Activated T-cell treated with anti-CD3 and anti-CD28 coated beads for 1 hour (primary cell): ENCODE results near the gene TMCO2.

Source experiments
- DNase-seq: peaks from one replicate; pipeline ENCODE4 v3.0.0-alpha.2; 2020; ENCODE audit warnings: low read depth

Gene TMCO2

DNA sequence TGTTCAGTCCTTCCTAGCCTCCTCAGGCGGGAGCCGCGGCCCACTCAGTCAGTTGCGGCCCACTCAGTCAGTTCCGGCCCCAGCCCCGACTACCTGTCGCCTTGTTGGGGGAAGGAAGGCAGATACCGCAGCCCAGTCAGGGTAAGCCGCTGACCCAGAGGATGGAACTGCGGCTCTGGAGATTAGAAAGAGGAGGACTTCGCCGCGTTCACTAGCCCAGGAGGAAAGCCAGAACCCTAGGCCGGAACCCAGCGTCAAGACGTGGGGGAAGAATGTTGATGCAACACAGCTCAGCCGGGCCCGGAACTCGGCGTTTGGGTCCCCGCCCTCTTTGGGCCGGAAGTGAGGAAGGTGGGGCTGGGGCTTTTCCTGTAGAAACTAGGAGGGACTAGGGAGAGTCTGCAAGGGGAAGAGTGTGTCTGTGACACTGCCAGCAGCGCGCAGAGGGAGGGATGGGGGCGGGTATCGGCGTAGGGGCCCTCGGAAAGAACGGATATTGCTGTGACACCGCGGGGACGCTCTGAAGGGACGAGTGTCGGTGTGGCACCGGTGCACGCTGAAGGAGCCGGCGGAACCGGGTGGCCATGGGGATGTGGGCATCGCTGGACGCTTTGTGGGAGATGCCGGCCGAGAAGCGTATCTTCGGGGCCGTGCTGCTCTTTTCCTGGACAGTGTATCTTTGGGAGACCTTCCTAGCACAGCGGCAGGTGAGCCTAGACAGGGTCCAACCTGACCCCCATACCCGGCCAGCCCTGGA is 10.1 kb downstream of the TMCO2 start, which contains the start of gene ZMPSTE24:
ZMPSTE24 (plus strand) TSS at position 549 of the 757 bp plus-strand sequence; CDS start at position 585, 36 bp downstream.
- DNase-seq, result peak; percentile 90

DNA sequence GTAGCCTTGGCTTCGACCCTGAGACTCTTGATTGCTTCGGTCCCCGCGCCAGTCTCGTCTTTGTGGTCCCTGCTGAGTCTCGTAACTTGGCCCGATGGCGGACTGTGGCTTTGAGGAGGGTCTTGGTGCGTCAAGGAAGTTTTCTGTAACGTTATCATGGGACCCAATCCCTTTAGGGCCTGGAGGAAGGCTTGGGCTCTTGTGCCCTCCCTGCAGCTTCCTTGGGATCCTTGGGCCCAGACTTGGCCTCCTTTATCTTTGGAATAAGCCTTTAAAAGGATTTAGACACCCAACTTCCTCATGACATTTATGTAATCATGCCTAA is 10.7 kb downstream of the TMCO2 start:
- no peak for DNase-seq

DNA sequence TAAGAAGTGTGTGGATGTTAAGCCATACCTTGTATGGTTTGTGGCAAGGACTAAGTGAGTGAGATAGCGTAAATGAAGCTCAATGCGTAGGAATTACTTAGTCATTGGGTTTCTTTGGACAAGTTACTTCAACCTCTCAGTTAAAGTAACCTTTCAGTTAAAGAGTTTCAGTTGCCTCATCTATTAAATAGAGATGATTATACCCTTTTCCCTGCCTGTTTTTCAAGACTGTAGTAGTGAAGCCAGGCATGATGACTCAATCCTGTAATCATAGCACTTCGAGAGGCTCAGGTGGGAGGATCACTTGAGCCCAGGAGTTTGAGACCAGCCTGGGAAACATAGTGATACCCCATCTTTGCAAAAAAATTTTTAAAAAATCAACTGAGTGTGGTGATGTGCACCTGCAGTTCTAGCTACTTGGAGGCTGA is 16.6 kb downstream of the TMCO2 start:
- DNase-seq, result no peak

DNA sequence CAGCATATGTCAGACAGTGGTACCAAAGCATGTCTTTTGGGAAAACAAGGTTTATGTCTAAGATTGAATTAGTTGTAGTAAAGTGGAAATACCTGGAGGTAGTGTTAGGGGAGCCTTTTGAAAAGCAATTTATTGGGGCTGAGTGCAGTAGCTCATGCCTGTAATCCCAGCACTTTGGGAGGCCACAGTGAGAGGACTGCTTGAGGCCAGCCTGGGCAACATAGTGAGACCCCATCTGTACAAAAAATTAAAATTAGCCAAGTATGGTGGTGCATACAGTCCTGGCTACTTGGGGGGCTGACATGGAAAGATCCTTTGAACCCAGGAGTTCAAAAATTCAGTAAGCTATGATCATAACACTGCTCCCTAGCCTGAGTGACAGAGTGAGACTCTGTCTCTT is 17.6 kb downstream of the TMCO2 start:
- DNase-seq, result no peak

DNA sequence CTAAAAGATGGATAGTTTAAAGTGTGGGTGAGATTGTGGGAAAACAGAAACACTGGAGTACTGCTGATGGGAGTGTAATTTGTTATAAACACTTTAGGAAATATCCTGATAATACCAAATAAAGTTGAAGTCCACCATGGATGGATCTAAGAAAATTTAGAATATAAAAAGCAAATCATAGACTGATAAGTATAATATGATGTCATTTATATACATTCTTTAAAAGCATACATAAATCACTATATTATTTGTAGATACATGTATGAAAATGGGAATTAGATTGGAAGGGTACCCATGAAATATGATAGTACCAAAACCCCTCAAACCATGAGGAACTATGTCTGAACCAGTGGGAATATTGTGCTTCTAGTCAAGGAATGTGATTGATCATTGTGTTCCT is 18.2 kb downstream of the TMCO2 start:
- no peak for DNase-seq

DNA sequence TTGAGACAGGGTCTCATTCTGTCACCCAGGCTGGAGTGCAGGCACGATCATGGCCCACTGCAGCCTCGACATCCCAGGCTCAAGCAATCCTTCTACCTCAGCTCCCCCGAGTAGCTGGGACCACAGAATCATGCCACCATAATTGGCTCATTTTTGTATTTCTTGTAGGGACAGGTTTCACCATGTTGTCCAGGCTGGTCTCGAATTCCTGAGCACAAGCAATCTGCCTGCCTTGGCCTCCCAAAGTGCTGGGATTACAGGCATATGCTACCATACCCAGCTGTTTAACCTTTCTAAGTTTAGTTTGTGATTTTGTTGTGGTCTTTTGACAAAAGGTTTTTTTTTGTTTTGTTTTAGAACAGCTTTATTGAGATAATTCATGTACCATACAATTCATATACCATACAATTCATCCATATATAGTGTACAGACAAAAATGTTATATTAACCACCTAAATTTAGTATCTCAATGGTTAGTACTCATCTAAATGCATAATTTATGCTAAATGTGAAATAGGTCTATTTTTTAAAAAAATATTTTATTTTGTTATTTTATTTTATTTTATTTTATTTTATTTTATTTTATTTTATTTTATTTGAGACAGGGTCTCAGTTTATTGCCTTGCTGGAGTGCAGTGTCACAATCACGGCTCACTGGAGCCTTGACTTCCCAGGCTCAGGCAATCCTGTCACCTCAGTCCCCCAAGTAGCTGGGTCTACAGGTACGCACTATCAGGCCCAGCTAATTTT is 19.2 kb downstream of the TMCO2 start:
- no peak for DNase-seq

DNA sequence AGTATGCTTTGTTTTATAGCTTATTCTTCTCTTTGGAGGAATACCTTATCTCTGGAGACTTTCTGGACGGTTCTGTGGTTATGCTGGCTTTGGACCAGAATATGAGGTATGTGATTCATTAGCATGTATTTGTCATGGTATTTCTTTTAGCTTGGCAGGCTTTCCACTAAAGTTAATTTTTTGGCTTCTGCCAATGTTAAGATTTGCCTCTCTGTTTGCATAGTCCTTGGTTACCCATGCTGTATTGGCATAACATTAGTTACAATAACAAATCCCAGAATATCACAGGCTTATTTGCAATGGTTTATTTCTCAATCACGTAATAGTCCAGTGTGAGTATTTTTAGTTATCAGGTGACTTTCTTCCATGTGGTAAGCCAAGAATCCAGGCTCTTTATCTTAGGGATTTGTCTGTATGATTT is 20.0 kb downstream of the TMCO2 start:
- no peak for DNase-seq

DNA sequence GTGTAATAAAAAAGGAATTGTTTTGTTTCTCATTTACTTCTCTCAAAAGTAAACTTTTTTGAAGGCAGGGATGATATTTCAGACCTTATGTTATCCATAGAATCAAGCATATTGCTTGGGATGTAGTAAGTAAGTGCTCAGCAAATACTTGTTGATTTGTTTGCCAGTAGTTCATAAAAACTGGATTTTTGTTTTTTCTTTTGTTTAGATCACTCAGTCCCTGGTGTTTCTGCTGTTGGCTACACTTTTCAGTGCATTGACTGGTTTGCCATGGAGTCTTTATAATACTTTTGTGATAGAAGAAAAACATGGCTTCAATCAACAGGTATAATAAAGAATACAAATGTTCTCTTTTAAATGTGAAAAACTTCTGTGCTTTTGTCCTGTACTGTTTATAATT is 20.5 kb downstream of the TMCO2 start:
- no peak for DNase-seq

DNA sequence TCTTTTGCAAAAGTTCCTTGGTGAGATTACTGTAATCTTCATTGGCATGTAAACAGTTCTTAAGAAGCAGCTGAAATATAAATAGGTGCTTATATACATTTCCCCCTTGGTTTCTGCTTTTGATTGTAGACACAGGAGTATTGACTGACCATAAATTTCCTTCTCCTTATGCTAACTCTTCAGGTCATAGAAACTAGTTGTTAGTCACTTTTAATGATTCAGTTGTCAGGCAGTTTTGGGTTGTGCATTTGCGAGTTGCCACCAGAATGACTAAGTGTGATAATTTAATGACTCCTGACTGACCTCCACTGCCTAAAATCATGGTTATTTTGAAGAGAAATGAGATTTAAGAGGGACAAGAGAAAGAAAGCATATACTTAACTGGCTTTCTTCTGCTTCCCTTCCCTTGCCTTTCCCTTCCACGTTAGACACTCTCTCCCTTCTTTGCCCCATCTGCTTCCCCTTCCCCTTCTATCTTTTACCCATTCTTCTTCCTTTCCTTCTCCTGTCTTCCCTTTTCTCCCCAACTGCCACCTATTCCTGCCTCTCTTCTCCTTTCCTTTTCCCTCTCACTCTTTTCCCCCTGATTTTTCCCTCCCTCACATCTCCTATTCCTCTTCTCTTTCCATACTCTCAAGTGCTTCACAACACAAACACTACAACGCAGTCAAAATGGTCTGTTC is 22.6 kb downstream of the TMCO2 start:
- DNase-seq, result no peak

DNA sequence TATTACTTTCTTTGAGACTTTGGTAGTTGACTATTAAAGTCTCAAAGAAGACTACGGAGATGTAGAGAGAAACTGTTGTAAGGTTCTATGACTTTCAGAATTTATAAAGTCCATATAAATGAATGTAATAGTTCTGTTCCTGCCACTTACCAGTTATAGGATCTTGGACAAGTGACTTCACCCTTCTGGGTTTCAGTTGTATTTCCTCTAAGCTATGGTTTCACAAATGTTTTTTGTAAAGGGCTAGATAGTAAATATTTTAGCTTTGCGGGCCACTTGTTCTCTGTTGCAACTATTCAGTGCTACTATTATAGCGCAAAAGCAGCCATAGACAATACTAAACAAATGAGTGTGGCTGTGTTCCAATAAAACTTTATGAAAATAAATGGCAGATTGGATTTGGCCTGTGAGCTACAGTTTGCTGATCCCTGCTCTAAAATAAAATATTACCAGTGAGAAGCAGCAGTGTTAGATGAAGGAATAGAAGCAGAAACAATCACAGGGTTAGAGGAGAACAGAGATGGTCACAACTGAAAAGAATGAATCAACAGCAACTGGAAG is 25.0 kb downstream of the TMCO2 start:
- no peak for DNase-seq

DNA sequence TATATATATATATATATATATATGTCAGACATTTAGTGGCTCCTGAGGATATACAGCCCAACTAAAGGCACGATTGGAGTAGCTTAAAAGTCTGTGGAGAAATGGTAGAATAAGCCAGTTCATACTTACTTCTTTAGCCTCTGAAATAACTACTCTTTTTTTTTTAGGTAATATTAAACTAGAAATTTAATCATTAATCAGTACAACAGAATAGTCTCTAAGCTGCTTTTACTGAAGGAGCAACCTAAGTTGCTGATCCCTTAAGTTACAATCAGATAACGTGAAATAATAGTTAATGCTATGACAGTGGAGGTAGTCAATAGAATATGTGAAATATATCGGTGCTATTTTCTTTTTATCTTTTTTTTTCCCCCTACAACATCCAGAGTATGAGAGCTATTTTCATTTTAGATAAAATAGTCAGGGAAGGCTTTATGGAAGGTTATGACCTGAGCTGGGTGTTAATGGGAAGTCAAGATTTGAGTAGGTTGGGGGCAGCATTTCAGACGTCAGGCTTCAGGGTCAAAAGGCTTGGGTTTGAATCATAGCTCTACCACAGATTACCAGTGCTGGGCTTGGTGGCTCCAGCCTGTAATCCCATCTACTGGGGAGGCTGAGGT is 25.9 kb downstream of the TMCO2 start:
- DNase-seq, result no peak

DNA sequence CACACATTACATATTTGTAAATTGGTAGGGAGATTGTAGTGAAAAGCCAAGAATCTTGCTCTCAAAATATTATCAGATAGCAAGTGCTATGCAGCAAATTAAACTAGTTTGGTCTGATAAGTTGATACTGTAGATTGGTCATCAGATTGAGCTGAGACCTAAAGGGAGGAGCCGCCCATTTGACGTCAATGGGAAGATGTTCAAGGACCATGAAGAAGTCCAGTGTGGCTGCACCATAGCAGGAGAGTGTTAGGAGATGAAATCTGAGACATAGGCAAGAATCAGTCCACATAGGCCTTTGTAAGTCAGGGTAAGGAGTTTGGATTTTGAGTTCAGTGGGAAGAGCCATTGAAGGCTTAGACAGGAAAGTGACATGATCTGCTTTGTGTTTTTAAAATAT is 26.6 kb downstream of the TMCO2 start:
- DNase-seq, result no peak

DNA sequence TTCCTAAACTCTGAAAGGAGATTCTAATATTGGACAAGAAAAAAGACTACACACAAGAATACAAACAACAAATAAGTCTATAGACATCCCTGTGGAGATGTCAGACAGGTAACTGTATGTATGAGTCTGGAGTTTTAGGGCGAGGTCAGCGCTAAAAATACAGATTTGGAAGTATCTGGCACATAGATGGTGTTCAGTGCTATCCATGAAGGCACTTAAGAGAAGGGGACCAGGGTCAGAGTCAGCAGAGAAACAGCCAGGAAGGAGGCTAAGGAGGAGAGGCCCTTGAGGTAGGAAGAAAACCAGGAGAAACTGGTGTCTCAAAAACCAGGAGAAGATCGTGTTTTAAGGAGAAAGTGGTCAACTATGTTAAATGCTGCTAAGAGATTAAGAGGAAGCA is 28.4 kb downstream of the TMCO2 start:
- no peak for DNase-seq

DNA sequence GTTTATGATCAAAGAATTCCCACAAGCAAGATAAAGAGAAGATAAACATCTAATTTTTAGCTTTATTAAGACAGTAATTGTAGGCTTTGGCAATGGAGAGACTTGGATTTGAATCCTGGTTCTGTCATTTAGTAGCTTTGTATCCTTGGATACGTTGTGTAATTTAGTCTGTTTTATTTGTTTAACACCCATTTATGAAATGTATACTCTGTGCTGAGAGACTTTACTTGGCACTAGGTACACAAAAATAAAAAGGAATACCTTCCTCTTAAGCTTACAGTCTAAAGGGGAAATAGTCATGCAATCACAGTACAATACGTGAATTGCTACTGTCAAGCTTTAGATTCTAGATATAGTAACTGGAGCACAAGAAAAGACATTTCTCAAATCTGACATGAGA is 34.1 kb downstream of the TMCO2 start:
- DNase-seq, result no peak

DNA sequence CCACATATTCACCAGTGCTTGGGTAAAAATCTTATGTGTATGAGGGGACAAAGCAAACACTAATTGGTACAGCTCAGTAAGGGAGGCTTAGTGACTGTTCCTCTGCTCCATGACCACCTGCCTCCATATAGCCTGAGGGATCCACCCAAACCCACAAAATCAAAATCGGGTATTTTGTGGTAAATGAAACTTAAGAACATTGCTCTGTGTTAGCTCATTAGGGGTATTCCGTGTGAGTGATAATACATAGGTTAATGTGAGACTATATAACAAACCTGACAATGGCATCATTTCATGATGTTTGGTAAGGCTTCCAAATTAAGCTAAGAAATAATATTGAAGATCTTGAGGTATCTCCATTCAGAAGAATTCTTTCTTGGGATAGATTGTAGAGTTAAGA is 43.6 kb downstream of the TMCO2 start:
- DNase-seq, result no peak

DNA sequence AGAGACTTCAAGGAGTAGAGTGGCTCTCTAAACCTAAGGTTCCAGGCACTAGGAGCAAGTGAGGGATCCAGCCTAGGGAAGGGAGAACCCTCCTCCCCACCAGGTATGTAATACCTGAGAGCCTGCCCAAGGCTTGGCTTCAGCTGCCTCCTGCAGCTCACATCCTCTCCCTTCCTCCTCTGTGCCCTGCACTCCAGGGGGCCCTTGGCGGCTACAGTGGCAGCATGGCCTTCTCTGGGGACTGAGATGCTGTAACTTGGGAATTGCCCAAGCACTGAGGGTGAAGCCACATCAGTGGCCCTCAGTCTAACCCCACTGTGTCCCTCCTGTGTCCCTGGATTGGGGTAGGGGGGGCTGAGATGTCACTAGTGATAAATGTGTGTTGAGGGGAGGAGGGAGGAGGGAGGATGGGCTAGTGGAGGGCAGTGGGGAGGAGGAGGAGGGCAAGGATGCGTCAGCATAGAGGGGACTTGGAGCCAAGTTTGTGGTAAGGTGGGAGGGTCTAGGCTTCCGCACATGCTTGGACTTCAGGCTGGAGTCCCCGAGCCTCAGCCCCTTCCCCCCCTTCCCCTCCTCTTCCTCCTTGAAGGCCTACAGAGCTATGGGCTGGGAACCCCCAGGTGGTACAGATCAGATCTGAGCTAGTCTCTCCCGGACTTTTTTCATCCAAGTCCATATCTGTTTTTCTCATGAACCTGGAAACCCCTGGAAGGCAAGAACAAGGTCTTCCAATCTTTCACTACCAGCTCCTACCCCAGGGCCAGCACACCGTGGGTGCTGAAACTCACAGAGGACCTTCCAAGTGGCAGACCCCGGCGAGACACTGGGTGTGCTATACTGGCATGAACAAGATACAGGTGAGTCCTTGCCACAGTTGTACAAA is 51.9 kb downstream of the TMCO2 start:
- DNase-seq, result no peak

DNA sequence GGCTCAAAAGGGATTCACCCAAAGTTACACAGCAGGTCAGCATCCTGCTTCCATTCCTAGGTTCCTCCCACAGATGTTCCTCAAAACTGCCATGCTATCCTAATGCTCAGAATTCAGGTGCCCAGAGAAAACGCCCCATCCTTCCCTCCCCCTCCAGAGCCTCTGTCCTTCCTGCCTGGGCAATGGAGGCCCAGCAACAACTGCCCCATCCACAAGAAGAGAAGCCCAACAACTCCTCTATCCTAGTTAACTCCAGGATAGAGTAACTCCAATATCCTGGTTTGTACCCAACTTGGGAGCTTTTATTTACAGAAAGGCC is 52.5 kb downstream of the TMCO2 start:
- DNase-seq, result no peak

DNA sequence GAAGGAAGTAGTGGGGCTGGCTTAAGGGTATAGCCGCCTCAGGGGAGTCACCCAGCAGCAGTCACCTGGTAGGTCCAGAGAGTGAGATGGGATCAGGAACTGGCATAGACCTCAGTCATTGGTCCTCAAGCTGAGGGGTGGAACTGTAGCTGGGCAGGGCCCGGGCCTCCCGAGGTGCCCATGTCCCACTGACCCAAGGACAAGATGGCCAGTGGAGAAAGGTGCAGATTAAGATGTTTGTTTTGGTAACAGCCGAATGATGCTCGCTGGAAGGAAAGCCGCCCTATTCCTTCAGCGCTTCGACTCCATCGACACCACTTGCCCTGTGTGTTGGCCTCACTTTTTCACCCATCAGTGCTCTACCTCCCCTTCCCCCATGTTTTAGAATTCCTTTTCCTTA is 52.9 kb downstream of the TMCO2 start:
- DNase-seq, result no peak

DNA sequence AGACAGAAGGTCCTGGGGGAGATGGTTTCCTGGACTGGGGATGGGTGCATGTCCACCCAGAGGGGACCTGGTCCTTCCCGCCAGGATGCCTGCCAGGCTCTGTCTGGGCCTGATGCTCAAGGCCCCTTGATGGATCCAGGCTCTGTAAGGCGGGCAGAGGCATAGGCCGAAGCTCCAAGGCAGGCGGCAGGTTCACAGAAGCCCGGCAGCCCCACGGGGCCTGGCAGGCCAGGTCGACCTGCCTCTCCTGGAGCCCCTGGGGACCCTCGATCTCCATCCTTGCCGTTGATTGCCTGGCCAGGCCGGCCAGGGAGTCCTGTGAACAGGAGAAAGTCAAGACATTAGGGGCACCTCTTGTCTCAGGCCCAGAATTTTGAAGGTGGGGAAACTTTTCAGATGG is 53.3 kb downstream of the TMCO2 start:
- DNase-seq, result no peak
